Endodermal cell (in vitro differentiated cells): ENCODE data around the gene STAT2. TPM values are rescaled to one million over a fixed set of nuclear protein-coding genes. Genes with fewer than 3 reads are reported as not detected.
"Not testable (repeated sequence)": the region's sequence is repeated elsewhere in the genome, so short reads cannot be mapped to it uniquely, and the experiment has no call there.

Experiments
- DNase-seq: peaks from one replicate; pipeline ENCODE4 v3.0.0-alpha.2; 2017
- H3K27ac ChIP-seq: 2 replicates; pipeline ENCODE4 v1.5.1; 2013; ENCODE audit warnings: mild to moderate bottlenecking, low read depth, low read length, moderate library complexity
- H3K27me3 ChIP-seq: 2 replicates; pipeline ENCODE4 v1.6.1; 2013; ENCODE audit warnings: mild to moderate bottlenecking, low read length, moderate library complexity; ENCODE audit not compliant: insufficient read depth, control insufficient read depth, poor library complexity, severe bottlenecking
- H3K36me3 ChIP-seq: 2 replicates; pipeline ENCODE4 v1.7.0; 2013; ENCODE audit warnings: mild to moderate bottlenecking, low read length, moderate library complexity; ENCODE audit not compliant: control insufficient read depth, insufficient read depth
- H3K4me1 ChIP-seq: one replicate; pipeline ENCODE4 v1.7.0; 2013; ENCODE audit warnings: low read length; ENCODE audit not compliant: control insufficient read depth, insufficient read depth
- H3K4me3 ChIP-seq: 2 replicates; pipeline ENCODE4 v1.5.1; 2013; ENCODE audit warnings: mild to moderate bottlenecking, low read length, moderate library complexity
- H3K9ac ChIP-seq: 2 replicates; pipeline ENCODE4 v1.6.1; 2013; ENCODE audit warnings: mild to moderate bottlenecking, low read length, moderate library complexity; ENCODE audit not compliant: poor library complexity, severe bottlenecking; ENCODE audit errors: extremely low read depth
- H3K9me3 ChIP-seq: 2 replicates; pipeline ENCODE4 v1.6.1; 2013; ENCODE audit warnings: mild to moderate bottlenecking, low read length, moderate library complexity; ENCODE audit not compliant: control insufficient read depth
- H3K27ac Mint-ChIP-seq: 2 replicates; pipeline ENCODE4 v1.8.0; 2020; ENCODE audit warnings: mixed read lengths
- H3K27me3 Mint-ChIP-seq: 2 replicates; pipeline ENCODE4 v1.8.0; 2021; ENCODE audit warnings: mild to moderate bottlenecking, mixed read lengths; ENCODE audit not compliant: insufficient read depth
- H3K36me3 Mint-ChIP-seq: 2 replicates; pipeline ENCODE4 v1.8.0; 2020; ENCODE audit warnings: low read depth, mixed read lengths
- H3K4me1 Mint-ChIP-seq: 2 replicates; pipeline ENCODE4 v1.8.0; 2020; ENCODE audit warnings: mixed read lengths
- H3K4me3 Mint-ChIP-seq: 2 replicates; pipeline ENCODE4 v1.8.0; 2020; ENCODE audit warnings: mild to moderate bottlenecking, moderate library complexity, mixed read lengths
- H3K9me3 Mint-ChIP-seq: 2 replicates; pipeline ENCODE4 v1.8.0; 2020; ENCODE audit warnings: mild to moderate bottlenecking, mixed read lengths
- CTCF ChIP-seq: fragments of 200-600 bp; sonication (generic); conservative IDR thresholded peaks from 2 replicates; pipeline ENCODE4 v1.5.0; 2021; ENCODE audit warnings: antibody characterized with exemption, mild to moderate bottlenecking
- WGBS, 2 experiments: methylation state at CpG; one replicate each; pipeline versions ENCODE4 v1.1.5 to v1.1.7; 2013; ENCODE audit warnings: missing lambda C conversion rate in 2 of 2, mixed read lengths in 1 of 2; ENCODE audit not compliant: insufficient coverage in 1 of 2, insufficient read length in 1 of 2; 5-methylcytosine and 5-hydroxymethylcytosine counted together
- total RNA-seq, 2 donors: library from RNA; stranded (reverse); fragmentation: NEBNext Ultra II Directional in 1 of 2; extraction: Animal tissue kit (Norgen Biotek cat#: 25700) in 1 of 2; gene quantifications; 2 replicates in 1 of 2; 3 replicates in 1 of 2; pipeline ENCODE4 v1.2.1, GENCODE V29; 2021

Gene STAT2
- total RNA-seq, 2 donors from 2014 or later = 107 to 112 TPM

GRCh38 chr12:56326126-56326525, 33.8 kb downstream of the STAT2 start:
- no peak overlapping the region for H3K27ac ChIP-seq
- peaks cover 3% of the 10 kb centered on the region for H3K4me1 Mint-ChIP-seq
- H3K9me3 ChIP-seq = no peaks in the 10 kb centered on the region
- peaks cover 15% of the 10 kb centered on the region for H3K36me3 ChIP-seq
- no peaks in the 10 kb centered on the region for H3K4me1 ChIP-seq
- no peak for TF ChIP-seq CTCF
- H3K9ac ChIP-seq = no peak overlapping the region
- H3K27me3 ChIP-seq = no peaks in the 10 kb centered on the region
- DNase-seq = no peak
- H3K27me3 Mint-ChIP-seq = no peaks in the 10 kb centered on the region
- WGBS, 2 experiments = 91 to 94% methylated on average over 6 to 8 of the region's 8 CpGs
- no peak overlapping the region for H3K4me3 Mint-ChIP-seq
- H3K9me3 Mint-ChIP-seq = no peaks in the 10 kb centered on the region
- H3K36me3 Mint-ChIP-seq = peaks cover 38% of the 10 kb centered on the region
- no peak overlapping the region for H3K4me3 ChIP-seq
- H3K27ac Mint-ChIP-seq = no peak overlapping the region

- WGBS, 2 experiments = 90 to 94% methylated on average over 2 to 6 of the region's 6 CpGs
- no peaks in the 10 kb centered on the region for H3K4me1 ChIP-seq
- H3K36me3 ChIP-seq = peaks cover 18% of the 10 kb centered on the region
- H3K9me3 Mint-ChIP-seq = no peaks in the 10 kb centered on the region
- H3K9ac ChIP-seq = no peak overlapping the region
- DNase-seq = no peak
- no peaks in the 10 kb centered on the region for H3K9me3 ChIP-seq
- H3K36me3 Mint-ChIP-seq = peaks cover 42% of the 10 kb centered on the region
- no peak overlapping the region for H3K4me3 Mint-ChIP-seq
- H3K27me3 ChIP-seq = no peaks in the 10 kb centered on the region
- no peak overlapping the region for H3K27ac ChIP-seq
- no peak overlapping the region for H3K27ac Mint-ChIP-seq
- H3K4me1 Mint-ChIP-seq = peaks cover 3% of the 10 kb centered on the region
- no peaks in the 10 kb centered on the region for H3K27me3 Mint-ChIP-seq
- no peak for TF ChIP-seq CTCF
- no peak overlapping the region for H3K4me3 ChIP-seq
Observed at GRCh38 chr12:56324206-56324605, 35.7 kb downstream of the STAT2 start.

GRCh38 chr12:56321610-56322009, 38.3 kb downstream of the STAT2 start:
- not testable (repeated sequence) for H3K4me3 Mint-ChIP-seq, H3K4me1 ChIP-seq, H3K9ac ChIP-seq, H3K4me3 ChIP-seq, H3K27ac ChIP-seq, H3K27me3 Mint-ChIP-seq, H3K27me3 ChIP-seq, H3K27ac Mint-ChIP-seq, H3K9me3 Mint-ChIP-seq, DNase-seq, H3K4me1 Mint-ChIP-seq, H3K9me3 ChIP-seq
- 90 to 97% methylated on average over 3 to 8 of the region's 8 CpGs for WGBS, 2 experiments
- peaks cover 18% of the 10 kb centered on the region for H3K36me3 ChIP-seq
- H3K36me3 Mint-ChIP-seq = peaks cover 43% of the 10 kb centered on the region

GRCh38 chr12:56321027-56321426, 38.9 kb downstream of the STAT2 start:
- Mint-ChIP-seq H3K9me3 (no peaks in the 10 kb centered on the region), H3K27ac (no peak overlapping the region), H3K4me3 (no peak overlapping the region), H3K27me3 (no peaks in the 10 kb centered on the region), H3K4me1 (no peaks in the 10 kb centered on the region), H3K36me3 (peaks cover 38% of the 10 kb centered on the region)
- H3K4me3 ChIP-seq = no peak overlapping the region
- WGBS, 2 experiments = 83 to 92% methylated on average over 1 to 2 of the region's 2 CpGs
- H3K27me3 ChIP-seq = no peaks in the 10 kb centered on the region
- DNase-seq = no peak
- H3K9me3 ChIP-seq = no peaks in the 10 kb centered on the region
- H3K36me3 ChIP-seq = peaks cover 18% of the 10 kb centered on the region
- no peak overlapping the region for H3K9ac ChIP-seq
- no peak for TF ChIP-seq CTCF
- no peak overlapping the region for H3K27ac ChIP-seq
- no peaks in the 10 kb centered on the region for H3K4me1 ChIP-seq
